Cardiac muscle cell (in vitro differentiated cells and primary cell): ENCODE measurements around the gene OPN1SW. TPM values are rescaled to one million over a fixed set of nuclear protein-coding genes. Genes with fewer than 3 reads are reported as not detected.

Source experiments
- DNase-seq, 2 donors: peaks; one replicate each; pipeline versions ENCODE4 v3.0.0 to v3.0.0-alpha.2; 2010 to 2017; ENCODE audit warnings: low read depth in 1 of 2, low spot score in 1 of 2
- H3K27ac ChIP-seq: fragments of 200-600 bp; sonication (generic); 2 replicates; pipeline ENCODE4 v1.5.1; 2016
- H3K27me3 ChIP-seq: fragments of 200-600 bp; sonication (generic); 2 replicates; pipeline ENCODE4 v1.6.0; 2016; ENCODE audit warnings: control low read depth
- H3K36me3 ChIP-seq: fragments of 200-600 bp; sonication (generic); 2 replicates; pipeline ENCODE4 v1.5.1; 2016; ENCODE audit warnings: control low read depth
- H3K4me1 ChIP-seq: fragments of 200-600 bp; sonication (generic); 2 replicates; pipeline ENCODE4 v1.8.1; 2017; ENCODE audit warnings: low read depth, mild to moderate bottlenecking, mixed run types
- H3K4me3 ChIP-seq: fragments of 200-600 bp; sonication (generic); 2 replicates; pipeline ENCODE4 v1.5.1; 2016; ENCODE audit warnings: mild to moderate bottlenecking
- H3K9me3 ChIP-seq: fragments of 200-600 bp; sonication (generic); 2 replicates; pipeline ENCODE4 v1.5.1; 2017; ENCODE audit warnings: low read depth, mild to moderate bottlenecking, control low read depth
- CTCF ChIP-seq: IDR thresholded peaks from 2 replicates; pipeline ENCODE4 v1.5.1; 2012; ENCODE audit warnings: low read depth, mild to moderate bottlenecking, low read length
- polyA plus RNA-seq: library from polyadenylated mRNA; unstranded; fragments of >200 nt; fragmentation: Nextera tagmentation; extraction: Ambion mirVana; gene quantifications from 2 replicates; pipeline ENCODE4 v1.2.1, GENCODE V29; 2016
- total RNA-seq: library from RNA; depleted of rRNA; stranded (reverse); fragments of >200 nt; gene quantifications from 2 replicates; pipeline ENCODE4 v1.2.3, GENCODE V29; 2016

The OPN1SW gene
- total and polyA plus RNA-seq, 2 experiments from 2014 or later: 2.1 TPM; not detected in 1

- no peak for TF ChIP-seq CTCF
- H3K4me3 ChIP-seq: no peak overlapping the region
- no peaks in the 10 kb centered on the region for H3K9me3 ChIP-seq
- no peak for DNase-seq
- no peaks in the 10 kb centered on the region for H3K27me3 ChIP-seq
- H3K4me1 ChIP-seq: no peaks in the 10 kb centered on the region
- no peak overlapping the region for H3K27ac ChIP-seq
- no peaks in the 10 kb centered on the region for H3K36me3 ChIP-seq
Measured at GRCh38 chr7:128793181-128793547, 17.6 kb upstream of the OPN1SW start.

- TF ChIP-seq CTCF: no peak
- Histone ChIP-seq H3K9me3 (no peaks in the 10 kb centered on the region), H3K36me3 (no peaks in the 10 kb centered on the region), H3K4me1 (no peaks in the 10 kb centered on the region), H3K4me3 (no peak overlapping the region), H3K27me3 (no peaks in the 10 kb centered on the region), H3K27ac (no peak overlapping the region)
- no peak for DNase-seq
Measured at GRCh38 chr7:128792471-128793180, 17.0 kb upstream of the OPN1SW start.

GRCh38 chr7:128791972-128792327, 16.4 kb upstream of the OPN1SW start:
- no peak overlapping the region for H3K27ac ChIP-seq
- H3K9me3 ChIP-seq: no peaks in the 10 kb centered on the region
- H3K27me3 ChIP-seq: no peaks in the 10 kb centered on the region
- no peak for DNase-seq
- no peaks in the 10 kb centered on the region for H3K4me1 ChIP-seq
- no peaks in the 10 kb centered on the region for H3K36me3 ChIP-seq
- H3K4me3 ChIP-seq: peak overlapping the region; percentile 43
- TF ChIP-seq CTCF: no peak

- Histone ChIP-seq H3K4me1 (no peaks in the 10 kb centered on the region), H3K9me3 (no peaks in the 10 kb centered on the region), H3K36me3 (no peaks in the 10 kb centered on the region), H3K27ac (no peak within 1 kb of the TSS), H3K27me3 (no peaks in the 10 kb centered on the region), H3K4me3 (peak within 1 kb of the TSS; percentile 43)
- peak; percentile 65 to 74 for DNase-seq
- no peak for TF ChIP-seq CTCF
Measured at GRCh38 chr7:128791121-128791971, 15.8 kb upstream of the OPN1SW start, which contains the start of gene CCDC136. Gene CCDC136 (plus strand): TSS chr7:128791968. CDS start chr7:128792412, 444 bp downstream.

GRCh38 chr7:128790315-128791041, 14.9 kb upstream of the OPN1SW start:
- no peaks in the 10 kb centered on the region for H3K27me3 ChIP-seq
- DNase-seq: no peak
- peak overlapping the region; percentile 43 for H3K4me3 ChIP-seq
- no peaks in the 10 kb centered on the region for H3K36me3 ChIP-seq
- TF ChIP-seq CTCF: no peak
- no peaks in the 10 kb centered on the region for H3K9me3 ChIP-seq
- H3K27ac ChIP-seq: no peak overlapping the region
- H3K4me1 ChIP-seq: no peaks in the 10 kb centered on the region
